ENCODE measurements around the gene DLK1.

DLK1 gene

DNA sequence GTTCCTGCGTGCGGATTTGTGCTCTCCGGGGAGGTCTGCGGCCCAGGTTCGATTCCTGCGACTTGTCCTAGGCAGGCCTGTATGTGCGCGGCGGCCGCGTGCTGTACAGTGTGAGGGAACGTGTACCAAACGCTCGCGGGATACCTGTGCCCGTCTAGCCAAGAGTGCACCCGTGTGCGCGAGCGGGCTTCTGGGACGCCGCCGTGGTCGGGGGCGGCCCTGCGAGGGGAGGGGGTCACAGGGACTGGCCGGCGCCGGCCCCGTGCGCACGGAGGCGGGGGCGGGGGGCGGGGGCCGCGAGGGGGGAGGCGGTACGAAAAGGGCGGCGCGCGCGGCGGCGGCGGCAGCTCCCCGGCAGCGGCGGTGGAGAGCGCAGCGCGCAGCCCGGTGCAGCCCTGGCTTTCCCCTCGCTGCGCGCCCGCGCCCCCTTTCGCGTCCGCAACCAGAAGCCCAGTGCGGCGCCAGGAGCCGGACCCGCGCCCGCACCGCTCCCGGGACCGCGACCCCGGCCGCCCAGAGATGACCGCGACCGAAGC lies at the start of gene DLK1:
TSS of gene DLK1 (plus strand) at position 343 of the 536 bp plus-strand sequence. CDS start at position 520, 177 bp downstream.
- no peak for DNase-seq

- DNase-seq: no peak
Measured at GRCh38 chr14:100677152-100677551, 49.5 kb upstream of the DLK1 start.

- no peak for DNase-seq
Measured at GRCh38 chr14:100677554-100678468, 48.9 kb upstream of the DLK1 start.

GRCh38 chr14:100678469-100678828 lies 48.2 kb upstream of the DLK1 start:
- no peak for DNase-seq

- no peak for DNase-seq
Measured at GRCh38 chr14:100679153-100679552, 47.5 kb upstream of the DLK1 start.

DNA sequence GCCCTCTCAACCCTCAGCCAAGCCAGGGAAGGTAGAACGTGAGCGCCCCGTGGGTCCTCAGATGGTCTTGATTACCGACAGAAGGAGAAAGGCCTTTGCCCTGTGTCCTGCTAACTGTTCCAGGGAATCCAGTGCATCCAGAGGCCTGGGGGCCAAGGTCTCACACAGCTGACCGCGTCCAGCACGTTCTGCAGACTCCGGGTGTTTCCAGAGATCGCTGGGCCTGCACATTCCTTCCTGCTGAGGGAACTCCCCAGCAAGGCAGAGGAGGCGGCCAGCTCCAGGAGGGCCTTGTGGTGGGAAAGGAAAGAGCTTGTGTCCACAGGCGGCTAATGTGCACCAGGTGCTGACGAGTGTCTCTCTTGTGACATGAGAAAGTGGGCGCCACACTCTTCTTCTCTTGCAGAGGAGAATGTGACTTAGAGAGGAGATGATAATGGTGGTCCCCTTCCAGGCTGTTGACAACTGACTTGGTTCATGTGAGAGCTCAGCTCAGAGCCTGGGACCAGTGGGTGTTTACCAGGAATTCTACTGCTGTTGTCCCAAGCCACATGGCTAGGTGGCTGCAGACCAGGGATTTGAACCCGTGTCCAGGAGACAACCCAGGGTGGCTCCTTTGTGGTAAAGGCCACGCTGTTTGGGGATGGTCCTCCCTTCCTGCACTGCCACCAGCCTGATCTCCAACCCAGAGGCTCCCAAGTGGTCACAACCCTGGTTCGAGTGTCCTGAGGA lies 46.8 kb upstream of the DLK1 start:
- no peak for DNase-seq

GRCh38 chr14:100680439-100681051 lies 46.1 kb upstream of the DLK1 start:
- no peak for DNase-seq

- DNase-seq: no peak
Measured at GRCh38 chr14:100681111-100681510, 45.6 kb upstream of the DLK1 start.

GRCh38 chr14:100682749-100683148 lies 43.9 kb upstream of the DLK1 start:
- no peak for DNase-seq

DNA sequence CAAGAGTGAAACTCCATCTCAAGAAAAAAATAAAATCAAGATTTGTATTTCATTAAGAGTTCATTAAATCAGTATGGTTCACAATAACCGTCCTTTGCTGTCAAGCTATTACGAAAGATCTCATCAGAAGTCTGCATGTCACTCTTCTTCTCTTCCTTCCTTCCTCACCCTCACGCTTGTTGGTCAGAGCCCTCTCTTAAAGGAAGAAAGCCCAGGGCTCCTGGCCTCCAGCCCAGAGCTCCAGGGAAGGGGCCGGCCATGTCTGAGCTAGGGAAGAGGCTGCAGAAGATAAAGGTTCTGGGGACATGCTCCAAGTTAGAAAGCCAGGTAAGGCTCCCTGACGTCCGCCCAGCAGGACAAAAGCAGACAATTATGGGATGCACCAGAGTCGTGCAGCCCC lies 43.1 kb upstream of the DLK1 start:
- DNase-seq: no peak

DNA sequence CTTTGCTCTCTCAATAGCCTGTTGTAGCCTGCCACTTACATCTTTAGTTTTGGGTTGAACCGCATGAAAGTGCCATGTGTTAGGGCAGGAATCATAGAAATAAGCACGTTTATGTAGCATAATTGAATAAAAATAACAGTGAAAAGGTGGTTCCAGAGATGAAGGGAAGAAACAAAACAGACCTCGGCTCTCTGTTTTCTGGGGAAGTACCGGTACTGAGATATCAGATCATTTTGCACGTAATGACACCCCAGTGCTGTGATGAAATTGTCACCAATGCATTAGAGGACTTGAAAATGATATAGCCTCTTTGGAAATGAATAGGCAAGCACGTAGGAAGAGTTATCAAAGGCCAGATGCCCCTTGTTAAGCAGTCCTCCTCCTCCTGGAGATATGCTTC lies 42.5 kb upstream of the DLK1 start:
- no peak for DNase-seq

DNA sequence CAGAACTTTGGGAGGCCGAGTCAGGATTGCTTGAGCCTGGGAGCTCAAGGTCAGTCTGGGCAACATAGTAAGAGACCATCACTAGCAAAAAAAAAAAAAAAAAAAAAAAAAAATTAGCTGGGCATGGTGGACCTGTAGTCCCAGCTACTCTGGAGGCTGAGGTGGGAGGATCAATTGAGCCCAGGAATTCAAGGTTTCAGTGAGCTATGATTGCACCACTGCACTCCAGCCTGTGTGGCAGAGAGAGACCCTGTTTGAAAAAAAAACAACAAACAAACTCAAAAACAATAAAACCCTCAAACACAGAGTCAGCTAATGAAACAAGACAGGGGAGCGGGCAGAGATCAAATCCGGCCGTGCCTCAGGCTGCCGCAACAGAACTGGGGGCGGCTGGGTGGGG lies 41.7 kb upstream of the DLK1 start:
- no peak for DNase-seq

GRCh38 chr14:100686858-100687257 lies 39.8 kb upstream of the DLK1 start:
- DNase-seq: no peak

DNA sequence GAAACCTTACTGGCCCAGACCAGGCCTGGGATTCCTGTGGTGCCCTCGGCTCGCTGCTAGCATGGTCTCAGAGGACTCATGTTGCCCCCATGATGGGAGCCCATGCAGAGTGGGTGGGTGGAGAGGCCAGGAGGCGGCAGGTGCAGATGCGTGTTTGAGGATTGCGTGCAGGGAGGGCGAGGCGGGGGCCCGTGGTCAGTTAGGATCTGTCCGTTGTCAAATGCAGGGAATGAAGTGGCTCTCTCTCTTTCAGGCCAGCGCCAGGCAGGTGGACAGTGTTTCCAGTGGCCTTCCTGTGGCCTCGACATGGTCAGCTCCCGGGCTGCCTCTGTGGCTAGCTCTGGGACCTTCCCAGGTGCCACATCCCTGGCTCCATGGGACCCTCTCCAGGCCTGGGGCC lies 39.3 kb upstream of the DLK1 start:
- DNase-seq: no peak

- DNase-seq: no peak
Measured at GRCh38 chr14:100688051-100688450, 38.6 kb upstream of the DLK1 start.

- DNase-seq: no peak
Measured at GRCh38 chr14:100688598-100689461, 37.9 kb upstream of the DLK1 start.

- no peak for DNase-seq
Measured at GRCh38 chr14:100690672-100691071, 36.0 kb upstream of the DLK1 start.

DNA sequence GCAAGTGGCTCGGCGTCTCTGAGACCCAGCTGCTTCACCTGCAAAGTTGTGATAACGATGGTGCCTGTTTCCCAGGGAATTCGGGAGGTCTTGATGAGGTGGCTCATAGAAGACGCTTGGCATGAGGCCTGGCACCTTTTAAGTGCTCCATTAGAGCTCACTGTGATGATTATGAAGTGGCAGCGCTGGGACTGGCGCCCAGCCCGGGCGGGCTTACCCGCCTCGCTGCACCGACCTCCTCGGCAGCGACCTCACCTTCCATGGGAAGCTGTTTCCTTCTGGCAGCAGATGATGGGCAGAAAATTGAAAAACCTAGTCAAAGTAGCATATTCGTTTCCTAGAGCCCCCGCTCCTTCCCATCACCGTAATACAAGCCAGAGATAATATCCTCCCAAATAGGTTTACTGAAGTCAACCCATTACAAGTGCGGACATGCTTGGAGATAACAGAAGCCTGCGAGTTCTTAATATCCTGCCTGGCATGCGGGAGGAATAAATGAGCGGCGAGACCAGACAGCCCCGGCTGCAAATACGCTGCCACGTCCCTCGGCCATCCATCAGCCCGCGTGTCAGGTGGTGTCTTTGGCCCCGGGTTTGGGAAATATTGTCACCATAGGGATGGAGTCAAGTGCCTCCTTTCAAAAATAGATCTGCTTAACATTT lies 35.2 kb upstream of the DLK1 start:
- DNase-seq: no peak

DNA sequence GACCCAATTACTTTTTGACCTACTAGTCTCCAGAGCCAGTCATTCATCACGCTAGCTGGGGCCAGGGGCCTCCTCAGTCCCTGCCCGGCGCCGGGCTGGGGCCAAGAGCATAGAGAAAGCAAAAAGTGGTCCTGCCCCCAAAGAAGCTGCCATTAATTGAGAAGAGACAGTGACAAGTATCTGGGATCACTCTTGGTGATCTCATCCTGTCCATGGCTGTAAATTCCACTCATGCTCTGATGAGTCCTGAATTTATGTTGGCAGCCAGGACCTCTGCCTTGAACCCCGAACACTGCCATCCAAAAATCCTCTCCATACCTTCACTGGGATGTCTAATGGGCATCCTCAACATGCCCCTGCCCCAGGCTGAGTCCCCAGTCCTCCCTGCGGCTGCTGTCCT lies 34.4 kb upstream of the DLK1 start:
- DNase-seq: no peak

- DNase-seq: no peak
Measured at GRCh38 chr14:100692859-100693558, 33.7 kb upstream of the DLK1 start.

DNA sequence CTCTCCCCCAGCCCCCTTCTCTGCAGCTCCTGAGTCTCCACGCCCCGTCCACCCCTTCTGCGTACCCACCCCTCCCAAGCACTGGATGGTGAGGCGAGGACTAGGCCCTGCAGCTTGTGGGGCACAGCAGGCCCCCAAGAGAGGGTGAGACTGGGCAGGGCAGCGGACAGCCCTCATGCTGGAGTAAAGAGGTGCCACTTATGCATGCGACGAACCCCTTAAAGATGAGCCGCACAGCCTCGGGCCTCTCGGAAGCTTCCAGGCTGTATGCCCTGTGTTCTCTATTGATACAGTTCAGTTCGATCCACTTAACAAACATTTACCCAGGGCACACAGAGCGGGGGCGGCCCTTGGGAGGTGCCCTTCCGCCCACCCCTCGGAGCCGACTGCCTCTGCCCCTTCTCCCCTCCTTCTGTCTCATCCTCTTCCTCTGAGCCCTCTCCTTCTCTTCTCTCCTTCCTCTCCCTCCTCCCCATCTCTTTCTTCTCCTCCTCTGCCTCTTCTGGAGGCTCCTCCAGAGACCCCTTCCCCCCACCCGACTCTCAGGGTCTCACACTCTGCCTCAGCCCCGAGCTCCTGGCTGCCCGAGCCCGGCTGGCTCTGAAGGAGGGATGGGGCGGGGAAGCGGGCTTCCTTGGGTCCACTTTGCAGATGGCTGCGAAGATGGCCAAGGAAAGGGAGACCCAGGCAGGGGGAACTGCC lies 32.7 kb upstream of the DLK1 start:
- no peak for DNase-seq

All from activated CD8-positive, alpha-beta memory T cell treated with anti-CD3 and anti-CD28 coated beads, Interleukin-2, amount 50 U/mL, for 4 hours (primary cell).